Thoracic aorta (tissue), 2 donors: Measurements from ENCODE around the gene IGFLR1. TPM values are rescaled to one million over a fixed set of nuclear protein-coding genes. Genes with fewer than 3 reads are reported as not detected.

Experiments used
- ATAC-seq: fragments of 150-250 bp; one replicate; pipeline ENCODE4 v1.8.0; 2017; ENCODE audit warnings: low read depth; ENCODE audit not compliant: insufficient number of reproducible peaks, low FRiP score
- DNase-seq: peaks from one replicate; pipeline ENCODE4 v3.0.0-alpha.2; 2020; ENCODE audit warnings: low spot score
- H3K27ac ChIP-seq, 2 donors: fragments of 200-600 bp; sonication (generic); 1 replicate in 1 of 2; 2 replicates in 1 of 2; pipeline ENCODE4 v1.5.1; 2016; ENCODE audit warnings: mild to moderate bottlenecking in 2 of 2, moderate library complexity in 2 of 2
- H3K27me3 ChIP-seq: fragments of 200-600 bp; sonication (generic); replicated peaks from 2 replicates; pipeline ENCODE4 v1.6.0; 2016; ENCODE audit warnings: mild to moderate bottlenecking; ENCODE audit not compliant: insufficient read depth
- H3K36me3 ChIP-seq: fragments of 200-600 bp; sonication (generic); one replicate; pipeline ENCODE4 v1.5.1; 2016
- H3K4me1 ChIP-seq, 2 donors: fragments of 200-600 bp; sonication (generic); 1 replicate in 1 of 2; 2 replicates in 1 of 2; pipeline versions ENCODE4 v1.5.1 to v1.6.0; 2016; ENCODE audit warnings: low read depth in 2 of 2, mild to moderate bottlenecking in 1 of 2; ENCODE audit not compliant: control insufficient read depth in 1 of 2
- H3K4me3 ChIP-seq: fragments of 200-600 bp; sonication (generic); 2 replicates; pipeline ENCODE4 v1.5.1; 2016; ENCODE audit warnings: mild to moderate bottlenecking
- H3K9me3 ChIP-seq: fragments of 200-600 bp; sonication (generic); 2 replicates; pipeline ENCODE4 v1.5.1; 2016
- total RNA-seq, 2 donors: library from RNA; depleted of rRNA; stranded (reverse); fragments of >200 nt; gene quantifications; one replicate each; pipeline versions ENCODE4 v1.1.0 to v1.2.3, GENCODE V29; 2016
- TF ChIP-seq, protein P1 (sequence below): fragments of 200-600 bp; sonication (generic); IDR thresholded peaks from one replicate; pipeline ENCODE4 v1.5.1; 2019; ENCODE audit warnings: antibody characterized with exemption

The IGFLR1 gene
- total RNA-seq, 2 donors from 2014 or later, result 6.9 to 13.1 TPM

DNA sequence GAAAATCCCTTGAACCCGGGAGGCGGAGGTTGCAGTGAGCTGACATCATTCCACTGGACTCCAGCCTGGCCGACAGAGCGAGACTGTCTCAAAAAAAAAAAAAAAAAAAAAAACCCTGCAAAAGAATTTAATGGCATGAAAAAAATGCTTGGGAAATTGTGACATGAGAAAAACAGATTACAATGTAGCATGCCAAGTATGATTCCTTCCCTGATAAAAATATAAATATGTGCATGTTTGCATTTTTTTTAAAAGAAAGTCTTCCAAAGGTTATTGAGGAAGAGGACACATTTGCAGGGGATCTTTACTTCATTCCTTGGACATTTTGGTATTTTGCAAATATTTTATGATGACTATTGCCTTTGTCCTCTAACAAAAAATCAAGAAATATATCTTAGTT is 52.4 kb downstream of the IGFLR1 start:
- no peak overlapping the region for H3K4me3 ChIP-seq
- no peaks in the 10 kb centered on the region for H3K4me1 ChIP-seq
- DNase-seq, result no peak
- no peak overlapping the region for H3K27ac ChIP-seq
- no peaks in the 10 kb centered on the region for H3K9me3 ChIP-seq
- TF ChIP-seq, protein P1, sequence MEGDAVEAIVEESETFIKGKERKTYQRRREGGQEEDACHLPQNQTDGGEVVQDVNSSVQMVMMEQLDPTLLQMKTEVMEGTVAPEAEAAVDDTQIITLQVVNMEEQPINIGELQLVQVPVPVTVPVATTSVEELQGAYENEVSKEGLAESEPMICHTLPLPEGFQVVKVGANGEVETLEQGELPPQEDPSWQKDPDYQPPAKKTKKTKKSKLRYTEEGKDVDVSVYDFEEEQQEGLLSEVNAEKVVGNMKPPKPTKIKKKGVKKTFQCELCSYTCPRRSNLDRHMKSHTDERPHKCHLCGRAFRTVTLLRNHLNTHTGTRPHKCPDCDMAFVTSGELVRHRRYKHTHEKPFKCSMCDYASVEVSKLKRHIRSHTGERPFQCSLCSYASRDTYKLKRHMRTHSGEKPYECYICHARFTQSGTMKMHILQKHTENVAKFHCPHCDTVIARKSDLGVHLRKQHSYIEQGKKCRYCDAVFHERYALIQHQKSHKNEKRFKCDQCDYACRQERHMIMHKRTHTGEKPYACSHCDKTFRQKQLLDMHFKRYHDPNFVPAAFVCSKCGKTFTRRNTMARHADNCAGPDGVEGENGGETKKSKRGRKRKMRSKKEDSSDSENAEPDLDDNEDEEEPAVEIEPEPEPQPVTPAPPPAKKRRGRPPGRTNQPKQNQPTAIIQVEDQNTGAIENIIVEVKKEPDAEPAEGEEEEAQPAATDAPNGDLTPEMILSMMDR, result no peak
- no peaks in the 10 kb centered on the region for H3K27me3 ChIP-seq
- no peak for ATAC-seq
- H3K36me3 ChIP-seq, result no peaks in the 10 kb centered on the region

Other genes with a start within 250 kb of the IGFLR1 start
- 10 to 100 TPM; 26.1 to 53.7 TPM for gene DMKN, start 228.8 kb downstream of the IGFLR1 start, total RNA-seq
- gene SBSN, start 214.1 kb downstream of the IGFLR1 start, total RNA-seq, result 1 to 10 TPM in 1 of 2 donors, not detected in 1; 1.5 TPM
- not detected for gene GAPDHS, start 209.0 kb downstream of the IGFLR1 start, total RNA-seq
- 10 to 100 TPM; 49.7 to 75.8 TPM for gene TMEM147, start 196.8 kb downstream of the IGFLR1 start, total RNA-seq
- under 1 TPM in 1 of 2 donors, not detected in 1; 0.35 TPM for gene ATP4A, start 178.8 kb downstream of the IGFLR1 start, total RNA-seq
- not detected for gene PMIS2, start 156.3 kb downstream of the IGFLR1 start, total RNA-seq
- gene HAUS5, start 129.7 kb downstream of the IGFLR1 start, total RNA-seq, result 10 to 100 TPM in 1 of 2 donors, 1 to 10 TPM in 1; 8.4 to 13.9 TPM
- 10 to 100 TPM; 47.2 to 53.8 TPM for gene RBM42, start 113.4 kb downstream of the IGFLR1 start, total RNA-seq
- gene ETV2, start 100.7 kb downstream of the IGFLR1 start, total RNA-seq, result not detected
- 100 to 1,000 TPM; 258 to 386 TPM for gene COX6B1, start 94.1 kb downstream of the IGFLR1 start, total RNA-seq
- not detected for gene UPK1A, start 75.9 kb downstream of the IGFLR1 start, total RNA-seq
- not detected for gene ZBTB32, start 37.9 kb downstream of the IGFLR1 start, total RNA-seq
- gene KMT2B, start 24.4 kb downstream of the IGFLR1 start, total RNA-seq, result 10 to 100 TPM; 26.4 to 31.3 TPM
- gene U2AF1L4, start 3.0 kb upstream of the IGFLR1 start, total RNA-seq, result 10 to 100 TPM; 34.4 to 42.6 TPM
- gene PSENEN, start 3.2 kb upstream of the IGFLR1 start, total RNA-seq, result 10 to 100 TPM; 25.5 to 30.1 TPM
- gene LIN37, start 6.1 kb upstream of the IGFLR1 start, total RNA-seq, result 10 to 100 TPM in 1 of 2 donors, 1 to 10 TPM in 1; 9.9 to 30.5 TPM
- gene HSPB6, start 14.6 kb upstream of the IGFLR1 start, total RNA-seq, result 100 to 1,000 TPM in 1 of 2 donors, 10 to 100 TPM in 1; 78.6 to 130 TPM
- gene PROSER3, start 15.7 kb upstream of the IGFLR1 start, total RNA-seq, result 10 to 100 TPM; 11.1 to 16.6 TPM
- 10 to 100 TPM; 15.4 to 30.7 TPM for gene ARHGAP33, start 33.1 kb upstream of the IGFLR1 start, total RNA-seq
- gene PRODH2, start 70.4 kb upstream of the IGFLR1 start, total RNA-seq, result not detected
- not detected for gene NPHS1, start 110.1 kb upstream of the IGFLR1 start, total RNA-seq
- under 1 TPM in 1 of 2 donors, not detected in 1; 0.92 TPM for gene KIRREL2, start 114.5 kb upstream of the IGFLR1 start, total RNA-seq
- 10 to 100 TPM; 28.1 to 47.2 TPM for gene APLP1, start 126.1 kb upstream of the IGFLR1 start, total RNA-seq
- 10 to 100 TPM in 1 of 2 donors, 1 to 10 TPM in 1; 5.4 to 32.6 TPM for gene NFKBID, start 158.1 kb upstream of the IGFLR1 start, total RNA-seq
- 10 to 100 TPM in 1 of 2 donors, 1 to 10 TPM in 1; 4.5 to 13.2 TPM for gene HCST, start 160.1 kb upstream of the IGFLR1 start, total RNA-seq
- gene TYROBP, start 165.8 kb upstream of the IGFLR1 start, total RNA-seq, result 100 to 1,000 TPM; 155 to 247 TPM
- gene LRFN3, start 193.9 kb upstream of the IGFLR1 start, total RNA-seq, result 10 to 100 TPM; 14.3 to 26.7 TPM